K562 (cell line): ENCODE measurements around the gene COL20A1. TPM values are rescaled to one million over a fixed set of nuclear protein-coding genes. Genes with fewer than 3 reads are reported as not detected.

Source experiments
- CEBPG ChIP-seq, 3 experiments: fragments of 200-800 bp in 1 of 3; sonication (Bioruptor generic) in 1 of 3; sonication (generic) in 1 of 3; formaldehyde crosslinking in 1 of 3; IDR thresholded peaks in 2 of 3; conservative IDR thresholded peaks in 1 of 3; 2 replicates each; pipeline versions ENCODE4 v1.6.1 to v1.8.0; 2016 to 2022; ENCODE audit warnings: missing compliant biosample characterization in 2 of 3, missing genetic modification characterization in 2 of 3, mild to moderate bottlenecking in 1 of 3, missing genetic modification reagents in 1 of 3
- ELF4 ChIP-seq: fragments of 450-650 bp; formaldehyde crosslinking; IDR thresholded peaks from 2 replicates; pipeline ENCODE4 v1.4.0; 2022; ENCODE audit warnings: missing genetic modification characterization
- ESRRA ChIP-seq: fragments of 450-650 bp; IDR thresholded peaks from 2 replicates; pipeline ENCODE4 v1.6.1; 2014; ENCODE audit warnings: low read depth, mild to moderate bottlenecking, moderate library complexity, borderline replicate concordance
- FOXA3 ChIP-seq, 2 experiments: fragments of 450-650 bp in 1 of 2; sonication (generic) in 1 of 2; formaldehyde crosslinking; IDR thresholded peaks in 1 of 2; conservative IDR thresholded peaks in 1 of 2; 2 replicates each; pipeline versions ENCODE4 v1.4.0 to v1.8.0; 2020 to 2022; ENCODE audit warnings: mild to moderate bottlenecking in 2 of 2, missing genetic modification reagents in 1 of 2
- HNRNPL ChIP-seq: fragments of 200-400 bp; formaldehyde crosslinking; IDR thresholded peaks from 2 replicates; pipeline ENCODE4 v1.6.1; 2017; ENCODE audit warnings: low read depth, mild to moderate bottlenecking, low read length
- HNRNPLL ChIP-seq: fragments of 200-400 bp; formaldehyde crosslinking; IDR thresholded peaks from 2 replicates; pipeline ENCODE4 v1.6.1; 2017; ENCODE audit warnings: low read length, low read depth, mild to moderate bottlenecking; ENCODE audit not compliant: poor library complexity, severe bottlenecking
- KAT2B ChIP-seq: IDR thresholded peaks from one replicate; pipeline ENCODE4 v1.6.1; 2012; ENCODE audit warnings: low read depth, mild to moderate bottlenecking, control low read depth, inconsistent platforms, low read length, moderate library complexity
- KLF13 ChIP-seq: fragments of 450-650 bp; IDR thresholded peaks from 2 replicates; pipeline ENCODE4 v1.6.1; 2016; ENCODE audit warnings: missing genetic modification characterization, low read depth, mild to moderate bottlenecking, missing compliant biosample characterization, moderate library complexity, borderline replicate concordance
- KLF16 ChIP-seq: IDR thresholded peaks from 2 replicates; pipeline ENCODE4 v1.6.1; 2016; ENCODE audit warnings: antibody characterized with exemption
- MTA1 ChIP-seq: fragments of 450-650 bp; IDR thresholded peaks from 2 replicates; pipeline ENCODE4 v1.6.1; 2017; ENCODE audit warnings: borderline replicate concordance
- POLR2A ChIP-seq: fragments of 450-650 bp; conservative IDR thresholded peaks from 2 replicates; pipeline ENCODE4 v1.6.1; 2016
- PTBP1 ChIP-seq: fragments of 200-400 bp; formaldehyde crosslinking; IDR thresholded peaks from 2 replicates; pipeline ENCODE4 v1.6.1; 2017; ENCODE audit warnings: low read depth, low read length
- SETDB1 ChIP-seq: IDR thresholded peaks from one replicate; pipeline ENCODE4 v1.6.1; 2012; ENCODE audit warnings: low read length, control low read depth, inconsistent platforms
- SUPT5H ChIP-seq: fragments of 450-650 bp; IDR thresholded peaks from 2 replicates; pipeline ENCODE4 v1.6.1; 2016
- ZFP36 ChIP-seq: fragments of 150-350 bp; IDR thresholded peaks from 2 replicates; pipeline ENCODE4 v1.6.1; 2018; ENCODE audit warnings: low read length, low read depth; ENCODE audit not compliant: partially characterized antibody
- ZNF121 ChIP-seq: sonication (generic); formaldehyde crosslinking; conservative IDR thresholded peaks from 2 replicates; pipeline ENCODE4 v1.8.0; 2022; ENCODE audit warnings: missing genetic modification reagents
- ZNF589 ChIP-seq: fragments of 200-800 bp; sonication (Bioruptor generic); IDR thresholded peaks from 2 replicates; pipeline ENCODE4 v1.6.1; 2016; ENCODE audit warnings: low read depth, missing genetic modification characterization, missing compliant biosample characterization
- ZNF699 ChIP-seq: fragments of 250-450 bp; sonication (Bioruptor Pico); IDR thresholded peaks from 2 replicates; pipeline ENCODE4 v1.8.0; 2021; ENCODE audit warnings: mild to moderate bottlenecking, moderate library complexity; ENCODE audit not compliant: insufficient replicate concordance
- ZSCAN32 ChIP-seq: fragments of 450-650 bp; formaldehyde crosslinking; IDR thresholded peaks from 2 replicates; pipeline ENCODE4 v1.4.0; 2020; ENCODE audit warnings: mild to moderate bottlenecking, moderate library complexity
- polyA plus RNA-seq, 8 experiments: library from polyadenylated mRNA; depleted of rRNA in 4 of 8; stranded (reverse) in 5 of 8; unstranded in 3 of 8; fragments of >200 nt; fragmentation: Nextera tagmentation in 2 of 8; fragmentation: Illumina TruSeq in 1 of 8; extraction: Ambion mirVana in 2 of 8; extraction: Trizol in 1 of 8; gene quantifications; 2 replicates each; pipeline versions ENCODE4 v1.2.1 to v1.2.3, GENCODE V29; 2011 to 2014; ENCODE audit warnings: inconsistent platforms in 1 of 8, missing spikeins in 1 of 8
- total RNA-seq, 7 experiments: library from RNA; depleted of rRNA in 6 of 7; stranded (reverse); fragments of >200 nt in 6 of 7; fragmentation: Illumina TruSeq in 2 of 7; extraction: Trizol in 2 of 7; gene quantifications; 2 replicates each; pipeline versions ENCODE4 v1.2.1 to v1.2.3, GENCODE V29; 2011 to 2021; ENCODE audit warnings: low replicate concordance in 1 of 7
- TF ChIP-seq, protein P1 (sequence below): fragments of 250-450 bp; sonication (Bioruptor Pico); IDR thresholded peaks from 2 replicates; pipeline ENCODE4 v1.4.0; 2020; ENCODE audit warnings: mild to moderate bottlenecking, moderate library complexity
- TF ChIP-seq, protein P2 (sequence below): sonication (generic); formaldehyde crosslinking; IDR thresholded peaks from 2 replicates; pipeline ENCODE4 v1.8.1; 2023; ENCODE audit warnings: mild to moderate bottlenecking, missing genetic modification reagents
- TF ChIP-seq, protein P3 (sequence below): fragments of 250-450 bp; sonication (Bioruptor Pico); IDR thresholded peaks from 2 replicates; pipeline ENCODE4 v1.4.0; 2020; ENCODE audit warnings: mild to moderate bottlenecking, moderate library complexity

Gene COL20A1
- total and polyA plus RNA-seq, 9 of the 15 experiments (the other 6 are each of a cell fraction or from before 2014, with no cell fraction given), result not detected

DNA sequence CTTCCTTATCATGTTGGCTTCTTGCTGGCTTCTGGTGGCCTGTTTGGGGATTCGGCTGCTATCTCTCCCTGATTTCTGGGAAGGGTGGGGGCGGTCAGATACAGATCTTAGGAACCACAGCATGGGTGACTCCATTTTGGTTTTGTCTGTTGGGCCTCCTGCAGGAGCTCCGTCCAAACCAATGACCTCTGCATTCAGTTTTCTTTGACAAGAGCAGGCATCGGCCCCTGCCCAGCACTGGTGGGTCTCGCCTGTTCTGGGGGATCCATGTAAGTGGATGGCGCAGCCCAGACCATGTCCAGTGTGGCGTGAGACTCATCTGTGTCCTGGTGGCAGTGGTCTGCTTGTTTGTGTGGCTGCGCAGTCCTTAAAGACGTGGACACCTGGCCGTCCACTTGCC, 29.0 kb upstream of the COL20A1 start (continued):
- TF ChIP-seq, protein P1, sequence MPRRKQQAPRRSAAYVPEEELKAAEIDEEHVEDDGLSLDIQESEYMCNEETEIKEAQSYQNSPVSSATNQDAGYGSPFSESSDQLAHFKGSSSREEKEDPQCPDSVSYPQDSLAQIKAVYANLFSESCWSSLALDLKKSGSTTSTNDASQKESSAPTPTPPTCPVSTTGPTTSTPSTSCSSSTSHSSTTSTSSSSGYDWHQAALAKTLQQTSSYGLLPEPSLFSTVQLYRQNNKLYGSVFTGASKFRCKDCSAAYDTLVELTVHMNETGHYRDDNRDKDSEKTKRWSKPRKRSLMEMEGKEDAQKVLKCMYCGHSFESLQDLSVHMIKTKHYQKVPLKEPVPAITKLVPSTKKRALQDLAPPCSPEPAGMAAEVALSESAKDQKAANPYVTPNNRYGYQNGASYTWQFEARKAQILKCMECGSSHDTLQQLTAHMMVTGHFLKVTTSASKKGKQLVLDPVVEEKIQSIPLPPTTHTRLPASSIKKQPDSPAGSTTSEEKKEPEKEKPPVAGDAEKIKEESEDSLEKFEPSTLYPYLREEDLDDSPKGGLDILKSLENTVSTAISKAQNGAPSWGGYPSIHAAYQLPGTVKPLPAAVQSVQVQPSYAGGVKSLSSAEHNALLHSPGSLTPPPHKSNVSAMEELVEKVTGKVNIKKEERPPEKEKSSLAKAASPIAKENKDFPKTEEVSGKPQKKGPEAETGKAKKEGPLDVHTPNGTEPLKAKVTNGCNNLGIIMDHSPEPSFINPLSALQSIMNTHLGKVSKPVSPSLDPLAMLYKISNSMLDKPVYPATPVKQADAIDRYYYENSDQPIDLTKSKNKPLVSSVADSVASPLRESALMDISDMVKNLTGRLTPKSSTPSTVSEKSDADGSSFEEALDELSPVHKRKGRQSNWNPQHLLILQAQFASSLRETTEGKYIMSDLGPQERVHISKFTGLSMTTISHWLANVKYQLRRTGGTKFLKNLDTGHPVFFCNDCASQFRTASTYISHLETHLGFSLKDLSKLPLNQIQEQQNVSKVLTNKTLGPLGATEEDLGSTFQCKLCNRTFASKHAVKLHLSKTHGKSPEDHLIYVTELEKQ (CRISPR knock-in tag), result peak; percentile 92
- TF ChIP-seq HNRNPL (no peak), ZNF699 (CRISPR knock-in tag) (no peak), CEBPG (CRISPR knock-in tag; IDR thresholded peaks at IDR 0.05) (no peak), CEBPG (tag; conservative IDR thresholded peaks at IDR 0.05 in 1 of 2, IDR thresholded peaks at IDR 0.05 in 1 of 2) (no peak), HNRNPLL (no peak), ZNF589 (CRISPR knock-in tag) (peak; percentile 82; the same call in 1 of the 2 replicates), ZSCAN32 (CRISPR knock-in tag) (no peak), MTA1 (no peak), FOXA3 (CRISPR knock-in tag; conservative IDR thresholded peaks at IDR 0.05 in 1 of 2, IDR thresholded peaks at IDR 0.05 in 1 of 2) (no peak), ZFP36 (no peak), POLR2A (no peak), KLF16 (no peak), SUPT5H (no peak), ZNF121 (CRISPR knock-in tag) (no peak), ESRRA (peak; percentile 18; the same call in 1 of the 2 replicates), KAT2B (no peak), ELF4 (CRISPR knock-in tag) (0 out of 2 replicates have a peak, but pooled peaks have one; percentile 42), PTBP1 (no peak), KLF13 (tag) (no peak), SETDB1 (no peak)
- TF ChIP-seq, protein P2, sequence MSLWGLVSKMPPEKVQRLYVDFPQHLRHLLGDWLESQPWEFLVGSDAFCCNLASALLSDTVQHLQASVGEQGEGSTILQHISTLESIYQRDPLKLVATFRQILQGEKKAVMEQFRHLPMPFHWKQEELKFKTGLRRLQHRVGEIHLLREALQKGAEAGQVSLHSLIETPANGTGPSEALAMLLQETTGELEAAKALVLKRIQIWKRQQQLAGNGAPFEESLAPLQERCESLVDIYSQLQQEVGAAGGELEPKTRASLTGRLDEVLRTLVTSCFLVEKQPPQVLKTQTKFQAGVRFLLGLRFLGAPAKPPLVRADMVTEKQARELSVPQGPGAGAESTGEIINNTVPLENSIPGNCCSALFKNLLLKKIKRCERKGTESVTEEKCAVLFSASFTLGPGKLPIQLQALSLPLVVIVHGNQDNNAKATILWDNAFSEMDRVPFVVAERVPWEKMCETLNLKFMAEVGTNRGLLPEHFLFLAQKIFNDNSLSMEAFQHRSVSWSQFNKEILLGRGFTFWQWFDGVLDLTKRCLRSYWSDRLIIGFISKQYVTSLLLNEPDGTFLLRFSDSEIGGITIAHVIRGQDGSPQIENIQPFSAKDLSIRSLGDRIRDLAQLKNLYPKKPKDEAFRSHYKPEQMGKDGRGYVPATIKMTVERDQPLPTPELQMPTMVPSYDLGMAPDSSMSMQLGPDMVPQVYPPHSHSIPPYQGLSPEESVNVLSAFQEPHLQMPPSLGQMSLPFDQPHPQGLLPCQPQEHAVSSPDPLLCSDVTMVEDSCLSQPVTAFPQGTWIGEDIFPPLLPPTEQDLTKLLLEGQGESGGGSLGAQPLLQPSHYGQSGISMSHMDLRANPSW (CRISPR knock-in tag), result no peak
- TF ChIP-seq, protein P3, sequence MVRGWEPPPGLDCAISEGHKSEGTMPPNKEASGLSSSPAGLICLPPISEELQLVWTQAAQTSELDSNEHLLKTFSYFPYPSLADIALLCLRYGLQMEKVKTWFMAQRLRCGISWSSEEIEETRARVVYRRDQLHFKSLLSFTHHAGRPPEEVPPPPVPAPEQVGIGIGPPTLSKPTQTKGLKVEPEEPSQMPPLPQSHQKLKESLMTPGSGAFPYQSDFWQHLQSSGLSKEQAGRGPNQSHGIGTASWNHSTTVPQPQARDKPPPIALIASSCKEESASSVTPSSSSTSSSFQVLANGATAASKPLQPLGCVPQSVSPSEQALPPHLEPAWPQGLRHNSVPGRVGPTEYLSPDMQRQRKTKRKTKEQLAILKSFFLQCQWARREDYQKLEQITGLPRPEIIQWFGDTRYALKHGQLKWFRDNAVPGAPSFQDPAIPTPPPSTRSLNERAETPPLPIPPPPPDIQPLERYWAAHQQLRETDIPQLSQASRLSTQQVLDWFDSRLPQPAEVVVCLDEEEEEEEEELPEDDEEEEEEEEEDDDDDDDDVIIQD (CRISPR knock-in tag), result 0 out of 2 replicates have a peak, but pooled peaks have one; percentile 56
